Keratinocyte (primary cell): ENCODE data around the gene MAGI1.

Experiments used
- EZH2 ChIP-seq: IDR thresholded peaks from one replicate; pipeline ENCODE4 v1.6.1; 2012; ENCODE audit warnings: inconsistent platforms, mild to moderate bottlenecking, low read length, moderate library complexity
- TF ChIP-seq, protein P1 (sequence below), 3 experiments: IDR thresholded peaks in 1 of 3; conservative IDR thresholded peaks in 1 of 3; optimal IDR thresholded peaks in 1 of 3; 2 replicates in 2 of 3; 3 replicates in 1 of 3; pipeline versions ENCODE3 to v1.5.1; 2011; ENCODE audit warnings: low read length in 3 of 3, mild to moderate bottlenecking in 3 of 3, moderate library complexity in 2 of 3, control low read depth in 1 of 3, inconsistent platforms in 1 of 3; ENCODE audit not compliant: insufficient read depth in 2 of 3; ENCODE audit errors: extremely low read depth in 1 of 3

DNA sequence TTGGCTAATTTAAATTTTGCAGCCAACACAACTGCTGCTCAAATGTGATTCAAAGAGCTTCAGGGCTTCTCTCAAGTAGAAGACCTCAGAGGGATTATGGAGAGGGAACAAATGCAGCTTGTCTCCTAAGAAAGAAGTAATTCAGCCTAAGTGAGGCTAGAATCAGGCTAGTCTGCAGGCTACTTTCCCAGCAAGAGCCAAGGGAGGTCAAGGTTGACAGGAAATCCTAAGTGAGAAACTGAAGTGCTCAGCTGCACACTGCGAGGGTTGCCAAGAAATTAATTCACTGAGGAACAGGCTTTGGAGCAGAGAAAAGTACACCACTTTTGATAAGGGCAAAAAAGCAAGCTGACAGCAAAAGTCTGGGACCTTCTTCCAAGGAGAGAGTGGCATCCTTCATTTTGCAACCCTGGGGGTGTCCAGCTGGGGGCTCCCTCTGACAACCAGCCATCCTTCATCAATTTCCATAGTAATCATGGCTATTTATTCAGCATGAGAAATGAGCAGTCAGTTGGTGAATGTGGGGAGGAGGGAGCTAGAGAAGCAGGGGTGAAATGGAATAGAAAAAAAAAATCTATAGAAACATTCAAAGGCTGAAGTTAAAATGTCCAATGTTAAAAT, 704.6 kb downstream of the MAGI1 start:
- TF ChIP-seq, protein P1, sequence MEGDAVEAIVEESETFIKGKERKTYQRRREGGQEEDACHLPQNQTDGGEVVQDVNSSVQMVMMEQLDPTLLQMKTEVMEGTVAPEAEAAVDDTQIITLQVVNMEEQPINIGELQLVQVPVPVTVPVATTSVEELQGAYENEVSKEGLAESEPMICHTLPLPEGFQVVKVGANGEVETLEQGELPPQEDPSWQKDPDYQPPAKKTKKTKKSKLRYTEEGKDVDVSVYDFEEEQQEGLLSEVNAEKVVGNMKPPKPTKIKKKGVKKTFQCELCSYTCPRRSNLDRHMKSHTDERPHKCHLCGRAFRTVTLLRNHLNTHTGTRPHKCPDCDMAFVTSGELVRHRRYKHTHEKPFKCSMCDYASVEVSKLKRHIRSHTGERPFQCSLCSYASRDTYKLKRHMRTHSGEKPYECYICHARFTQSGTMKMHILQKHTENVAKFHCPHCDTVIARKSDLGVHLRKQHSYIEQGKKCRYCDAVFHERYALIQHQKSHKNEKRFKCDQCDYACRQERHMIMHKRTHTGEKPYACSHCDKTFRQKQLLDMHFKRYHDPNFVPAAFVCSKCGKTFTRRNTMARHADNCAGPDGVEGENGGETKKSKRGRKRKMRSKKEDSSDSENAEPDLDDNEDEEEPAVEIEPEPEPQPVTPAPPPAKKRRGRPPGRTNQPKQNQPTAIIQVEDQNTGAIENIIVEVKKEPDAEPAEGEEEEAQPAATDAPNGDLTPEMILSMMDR (optimal IDR thresholded peaks at IDR 0.05 in 1 of 3, IDR thresholded peaks at IDR 0.05 in 1 of 3, conservative IDR thresholded peaks at IDR 0.05 in 1 of 3; ENCODE audit: extremely low read depth in 1 of 3, insufficient read depth in 2 of 3, low read length in 3 of 3) = peak in 1 of 3 experiments; percentile 46
- TF ChIP-seq EZH2 = no peak
